Ovary (tissue), 3 donors: ENCODE measurements around the gene COX4I1.

Experiments used
- CTCF ChIP-seq, 3 donors: fragments of 450-650 bp in 2 of 3; fragments of 200-600 bp in 1 of 3; IDR thresholded peaks; one replicate each; pipeline versions ENCODE4 v1.5.1 to v1.8.0; 2016 to 2022; ENCODE audit warnings: antibody characterized with exemption in 3 of 3, mild to moderate bottlenecking in 1 of 3
- EP300 ChIP-seq: sonication (generic); formaldehyde crosslinking; IDR thresholded peaks from one replicate; pipeline ENCODE4 v1.6.1; 2017; ENCODE audit warnings: antibody characterized with exemption
- POLR2A ChIP-seq: fragments of 450-650 bp; IDR thresholded peaks from one replicate; pipeline ENCODE4 v1.6.1; 2017; ENCODE audit warnings: antibody characterized with exemption, mild to moderate bottlenecking, moderate library complexity
- donor health status: DM: no; HTN: no; CAD: no.

- TF ChIP-seq CTCF (IDR thresholded peaks at IDR 0.05) (no peak), POLR2A (no peak), EP300 (no peak)
Measured at GRCh38 chr16:85840395-85840794, 40.9 kb downstream of the COX4I1 start.
